Cardiac fibroblast (primary cell): Measurements from ENCODE around the gene ZDHHC23.

Source experiments
- DNase-seq, 2 donors: peaks; one replicate each; pipeline versions ENCODE4 v3.0.0 to v3.0.0-alpha.2; 2010; ENCODE audit warnings: low read depth in 2 of 2
- H3K4me3 ChIP-seq, 2 donors: replicated peaks in 1 of 2; 1 replicate in 1 of 2; 2 replicates in 1 of 2; pipeline ENCODE4 v1.5.1; 2011; ENCODE audit warnings: low read depth in 2 of 2, low read length in 2 of 2, mild to moderate bottlenecking in 2 of 2, moderate library complexity in 1 of 2
- TF ChIP-seq, protein P1 (sequence below): IDR thresholded peaks from one replicate; pipeline ENCODE4 v1.5.1; 2011; ENCODE audit warnings: low read depth, mild to moderate bottlenecking, low read length, inconsistent platforms

The ZDHHC23 gene

GRCh38 chr3:113914646-113915045 is 33.2 kb upstream of the ZDHHC23 start:
- no peak overlapping the region for H3K4me3 ChIP-seq
- TF ChIP-seq, protein P1, sequence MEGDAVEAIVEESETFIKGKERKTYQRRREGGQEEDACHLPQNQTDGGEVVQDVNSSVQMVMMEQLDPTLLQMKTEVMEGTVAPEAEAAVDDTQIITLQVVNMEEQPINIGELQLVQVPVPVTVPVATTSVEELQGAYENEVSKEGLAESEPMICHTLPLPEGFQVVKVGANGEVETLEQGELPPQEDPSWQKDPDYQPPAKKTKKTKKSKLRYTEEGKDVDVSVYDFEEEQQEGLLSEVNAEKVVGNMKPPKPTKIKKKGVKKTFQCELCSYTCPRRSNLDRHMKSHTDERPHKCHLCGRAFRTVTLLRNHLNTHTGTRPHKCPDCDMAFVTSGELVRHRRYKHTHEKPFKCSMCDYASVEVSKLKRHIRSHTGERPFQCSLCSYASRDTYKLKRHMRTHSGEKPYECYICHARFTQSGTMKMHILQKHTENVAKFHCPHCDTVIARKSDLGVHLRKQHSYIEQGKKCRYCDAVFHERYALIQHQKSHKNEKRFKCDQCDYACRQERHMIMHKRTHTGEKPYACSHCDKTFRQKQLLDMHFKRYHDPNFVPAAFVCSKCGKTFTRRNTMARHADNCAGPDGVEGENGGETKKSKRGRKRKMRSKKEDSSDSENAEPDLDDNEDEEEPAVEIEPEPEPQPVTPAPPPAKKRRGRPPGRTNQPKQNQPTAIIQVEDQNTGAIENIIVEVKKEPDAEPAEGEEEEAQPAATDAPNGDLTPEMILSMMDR, result no peak
- peak; percentile 36 for DNase-seq

GRCh38 chr3:113927556-113927955 is 20.3 kb upstream of the ZDHHC23 start:
- DNase-seq, result no peak
- TF ChIP-seq, protein P1, result no peak
- no peak overlapping the region for H3K4me3 ChIP-seq

GRCh38 chr3:113946831-113947230 is 982 bp upstream of the ZDHHC23 start:
- DNase-seq, result no peak
- TF ChIP-seq, protein P1, result no peak
- peak overlapping the region; percentile 54 to 62 for H3K4me3 ChIP-seq

GRCh38 chr3:113948015-113948917 is 453 bp downstream of the ZDHHC23 start:
- peak overlapping the region; percentile 62 to 68 for H3K4me3 ChIP-seq
- DNase-seq, result no peak

GRCh38 chr3:113952921-113953320 is 5.1 kb downstream of the ZDHHC23 start:
- TF ChIP-seq, protein P1, result no peak
- H3K4me3 ChIP-seq, result no peak overlapping the region
- peak; percentile 41 to 65 for DNase-seq

More at GRCh38 chr3:113948015-113948917, 453 bp downstream of the ZDHHC23 start:
- TF ChIP-seq, protein P1, result no peak

- TF ChIP-seq, protein P1, result no peak
- peak; percentile 13 to 23 for DNase-seq
- H3K4me3 ChIP-seq, result no peak overlapping the region
Observed at GRCh38 chr3:113953677-113954076, 5.9 kb downstream of the ZDHHC23 start.
